Stimulated activated naive CD8-positive, alpha-beta T cell treated with anti-CD3 and anti-CD28 coated beads, Interleukin-15, amount 100 ng/mL, for 72 hours (primary cell): ENCODE measurements around the gene TARS2.

Experiments
- ATAC-seq: fragments of 150-1000 bp; cut with Tn5 transposase; 2 replicates; pipeline ENCODE4 v1.10.0; 2021; ENCODE audit warnings: mild to moderate bottlenecking, moderate library complexity
- DNase-seq, 2 donors: peaks; one replicate each; pipeline ENCODE4 v3.0.0; 2021 to 2022
- H3K27ac Mint-ChIP-seq, 2 donors: one replicate each; pipeline ENCODE4 v1.8.0; 2022; ENCODE audit warnings: mild to moderate bottlenecking in 2 of 2, mixed read lengths in 2 of 2, moderate library complexity in 2 of 2
- H3K27me3 Mint-ChIP-seq: one replicate; pipeline ENCODE4 v1.8.0; 2022; ENCODE audit warnings: mixed read lengths
- H3K4me1 Mint-ChIP-seq: one replicate; pipeline ENCODE4 v1.8.0; 2022; ENCODE audit warnings: mild to moderate bottlenecking, mixed read lengths
- H3K4me3 Mint-ChIP-seq, 2 donors: one replicate each; pipeline ENCODE4 v1.8.0; 2022; ENCODE audit warnings: mild to moderate bottlenecking in 2 of 2, mixed read lengths in 2 of 2, moderate library complexity in 1 of 2
- H3K9me3 Mint-ChIP-seq, 2 donors: one replicate each; pipeline ENCODE4 v1.8.0; 2022; ENCODE audit warnings: mixed read lengths in 2 of 2

Gene TARS2, protein sequence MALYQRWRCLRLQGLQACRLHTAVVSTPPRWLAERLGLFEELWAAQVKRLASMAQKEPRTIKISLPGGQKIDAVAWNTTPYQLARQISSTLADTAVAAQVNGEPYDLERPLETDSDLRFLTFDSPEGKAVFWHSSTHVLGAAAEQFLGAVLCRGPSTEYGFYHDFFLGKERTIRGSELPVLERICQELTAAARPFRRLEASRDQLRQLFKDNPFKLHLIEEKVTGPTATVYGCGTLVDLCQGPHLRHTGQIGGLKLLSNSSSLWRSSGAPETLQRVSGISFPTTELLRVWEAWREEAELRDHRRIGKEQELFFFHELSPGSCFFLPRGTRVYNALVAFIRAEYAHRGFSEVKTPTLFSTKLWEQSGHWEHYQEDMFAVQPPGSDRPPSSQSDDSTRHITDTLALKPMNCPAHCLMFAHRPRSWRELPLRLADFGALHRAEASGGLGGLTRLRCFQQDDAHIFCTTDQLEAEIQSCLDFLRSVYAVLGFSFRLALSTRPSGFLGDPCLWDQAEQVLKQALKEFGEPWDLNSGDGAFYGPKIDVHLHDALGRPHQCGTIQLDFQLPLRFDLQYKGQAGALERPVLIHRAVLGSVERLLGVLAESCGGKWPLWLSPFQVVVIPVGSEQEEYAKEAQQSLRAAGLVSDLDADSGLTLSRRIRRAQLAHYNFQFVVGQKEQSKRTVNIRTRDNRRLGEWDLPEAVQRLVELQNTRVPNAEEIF

DNA sequence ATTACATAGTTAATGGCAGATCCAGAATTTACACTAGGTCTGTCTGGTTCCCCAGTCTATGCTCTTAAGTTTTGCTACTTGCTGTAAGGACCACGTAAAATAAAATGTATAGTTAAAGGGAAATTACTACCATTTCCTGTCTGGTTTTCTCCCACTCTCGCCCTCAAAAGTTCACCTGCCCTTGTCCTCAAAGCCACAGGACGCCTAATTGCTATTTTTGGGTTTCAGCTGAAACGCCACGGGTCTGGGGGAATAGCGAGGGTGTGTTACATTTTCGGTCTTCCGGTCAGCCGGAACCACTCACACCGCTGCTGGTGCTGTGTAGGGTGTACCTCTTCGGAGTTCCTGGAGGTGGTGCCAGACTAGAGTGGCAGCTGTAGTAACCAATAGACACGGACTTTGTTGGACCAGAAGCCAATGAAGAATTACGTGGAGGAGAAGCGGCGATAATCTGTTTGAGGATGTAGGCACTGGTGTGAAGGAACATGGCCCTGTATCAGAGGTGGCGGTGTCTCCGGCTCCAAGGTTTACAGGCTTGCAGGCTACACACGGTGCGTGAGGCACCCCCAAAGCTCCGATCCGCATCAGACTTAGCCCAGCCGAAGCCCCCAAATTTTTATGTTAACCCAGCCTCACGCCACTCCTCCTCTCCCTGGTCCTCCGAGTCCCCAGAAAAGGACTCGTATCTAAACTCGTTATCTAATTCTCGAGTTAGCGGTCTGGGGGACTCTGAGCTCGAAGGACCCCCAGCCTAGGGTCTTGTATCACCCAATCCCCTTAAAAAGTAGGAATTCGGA lies at the start of gene TARS2:
Gene TARS2 (plus strand): TSS at position 454 of the 797 bp plus-strand sequence. CDS start 32 bp downstream, at position 486.
- peak; percentile 100 for ATAC-seq
- H3K4me3 Mint-ChIP-seq: peak within 1 kb of the TSS; percentile 92 to 98
- no peaks in the 10 kb centered on the region for H3K9me3 Mint-ChIP-seq
- peaks cover 28% of the 10 kb centered on the region for H3K4me1 Mint-ChIP-seq
- DNase-seq: peak; percentile 96 to 98
- H3K27me3 Mint-ChIP-seq: no peaks in the 10 kb centered on the region
- peak within 1 kb of the TSS; percentile 95 to 99 for H3K27ac Mint-ChIP-seq

DNA sequence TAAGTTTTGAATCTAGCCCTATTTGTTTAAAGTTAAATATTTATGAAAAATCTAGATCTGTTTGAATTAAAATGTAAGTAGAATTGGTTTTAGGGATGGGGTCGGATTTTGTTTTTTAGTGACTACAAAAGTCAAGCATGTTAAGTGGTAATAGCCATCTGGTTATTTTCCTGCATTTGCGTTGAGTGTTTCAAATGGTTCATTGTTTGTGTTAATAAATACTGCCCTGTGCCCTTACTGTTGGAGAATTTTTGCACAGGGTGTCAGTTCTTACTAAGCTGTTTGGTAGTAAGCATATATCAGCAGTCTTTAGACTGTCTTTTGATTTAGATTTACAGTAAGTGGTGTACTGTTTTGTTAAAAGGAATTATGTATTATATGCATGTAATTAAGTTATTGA lies 46.1 kb upstream of the TARS2 start:
- Mint-ChIP-seq H3K27me3 (no peaks in the 10 kb centered on the region), H3K9me3 (no peaks in the 10 kb centered on the region), H3K27ac (no peak overlapping the region), H3K4me1 (peaks cover 16% of the 10 kb centered on the region), H3K4me3 (no peak overlapping the region)
- DNase-seq (no peak), ATAC-seq (no peak)

DNA sequence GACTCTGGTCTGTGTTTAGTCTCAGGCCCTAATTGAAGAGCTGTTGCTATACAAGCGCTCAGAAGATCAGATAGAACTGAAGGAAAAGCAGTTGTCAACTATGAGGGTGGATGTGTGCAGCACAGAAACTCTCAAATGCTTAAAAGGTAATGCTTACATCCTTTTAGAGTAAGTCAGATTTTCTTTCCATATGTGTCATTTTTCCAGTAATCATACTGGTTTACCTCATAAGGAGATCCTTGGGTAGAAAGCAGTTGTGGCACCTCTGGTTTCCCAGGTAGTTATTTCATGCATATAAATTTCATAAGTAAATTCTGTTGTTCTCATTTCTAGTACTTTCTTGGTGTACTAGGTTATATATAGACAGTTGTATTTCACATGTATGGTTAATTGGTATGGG lies 43.0 kb upstream of the TARS2 start:
- H3K27me3 Mint-ChIP-seq: no peaks in the 10 kb centered on the region
- peak overlapping the region in 1 of 2 donors; percentile 89 for H3K27ac Mint-ChIP-seq
- ATAC-seq: peak; percentile 74
- no peaks in the 10 kb centered on the region for H3K9me3 Mint-ChIP-seq
- H3K4me1 Mint-ChIP-seq: peaks cover 16% of the 10 kb centered on the region
- H3K4me3 Mint-ChIP-seq: peak overlapping the region in 1 of 2 donors; percentile 7
- no peak for DNase-seq

DNA sequence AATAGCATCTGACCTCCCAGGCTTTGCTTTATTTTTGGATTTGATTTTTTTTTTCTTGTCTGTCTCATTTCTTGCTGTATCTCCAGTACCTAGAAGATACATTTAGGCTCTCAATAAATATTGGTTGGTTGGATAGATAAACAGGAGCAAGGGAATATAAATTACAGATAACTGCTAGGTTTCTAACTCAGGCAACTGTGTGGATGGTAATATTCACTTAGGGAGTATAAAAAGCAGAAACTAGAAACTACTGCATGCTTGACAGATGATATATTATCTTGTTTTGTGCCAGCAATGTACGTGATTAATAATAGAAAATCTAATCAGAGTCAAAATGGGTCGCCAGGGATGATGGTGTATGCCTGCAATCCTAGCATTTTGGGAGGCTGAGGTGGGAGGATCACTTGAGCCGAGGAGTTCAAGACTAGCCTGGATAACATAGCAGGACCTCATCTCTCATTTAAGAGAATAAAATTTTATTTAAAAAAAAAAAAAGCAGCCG lies 31.0 kb upstream of the TARS2 start:
- Mint-ChIP-seq H3K27me3 (no peaks in the 10 kb centered on the region), H3K9me3 (no peaks in the 10 kb centered on the region), H3K4me1 (no peaks in the 10 kb centered on the region), H3K27ac (peak overlapping the region in 1 of 2 donors; percentile 59), H3K4me3 (no peak overlapping the region)
- ATAC-seq (no peak), DNase-seq (no peak)

DNA sequence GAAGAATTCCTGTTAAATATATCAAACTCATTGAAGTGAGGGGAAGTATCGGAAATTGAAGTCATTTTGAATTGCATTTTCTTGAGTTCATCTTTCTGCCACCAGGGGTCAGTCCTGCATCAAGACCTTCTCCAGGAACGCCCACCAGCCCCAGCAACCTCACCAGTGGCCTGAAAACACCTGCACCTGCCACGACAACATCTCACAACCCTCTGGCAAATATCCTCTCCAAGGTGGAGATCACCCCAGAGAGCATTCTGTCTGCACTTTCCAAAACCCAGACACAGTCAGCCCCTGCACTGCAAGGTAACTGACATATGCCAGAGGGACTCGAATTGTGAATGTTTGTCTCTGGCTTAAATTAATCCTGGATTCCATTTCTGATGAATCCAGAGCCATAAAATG lies 22.8 kb upstream of the TARS2 start:
- peaks cover 6% of the 10 kb centered on the region for H3K4me1 Mint-ChIP-seq
- DNase-seq (peak; percentile 59 to 61), ATAC-seq (peak; percentile 64)
- no peak overlapping the region for H3K4me3 Mint-ChIP-seq
- H3K9me3 Mint-ChIP-seq: no peaks in the 10 kb centered on the region
- H3K27ac Mint-ChIP-seq: no peak overlapping the region
- H3K27me3 Mint-ChIP-seq: no peaks in the 10 kb centered on the region

DNA sequence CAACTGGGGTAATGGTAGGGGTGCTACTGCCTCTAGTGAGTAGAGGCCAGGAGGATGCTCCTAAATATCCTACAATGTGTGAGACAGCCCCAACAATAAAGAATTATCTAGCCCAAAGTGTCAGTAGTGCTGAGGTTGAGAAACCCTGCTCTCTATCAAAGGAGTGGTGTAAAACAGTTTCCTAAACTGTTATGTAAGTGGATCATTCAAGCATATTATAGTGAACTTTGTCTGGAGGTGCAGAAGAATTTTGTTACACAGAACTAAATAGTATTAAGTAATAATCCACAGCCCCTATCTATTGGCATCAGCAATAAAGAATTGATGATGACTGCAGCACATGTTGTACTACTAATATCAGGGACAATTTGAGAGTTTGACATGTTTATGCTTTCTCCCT lies 20.3 kb upstream of the TARS2 start:
- no peak overlapping the region for H3K27ac Mint-ChIP-seq
- DNase-seq (no peak), ATAC-seq (no peak)
- no peak overlapping the region for H3K4me3 Mint-ChIP-seq
- H3K9me3 Mint-ChIP-seq: no peaks in the 10 kb centered on the region
- H3K4me1 Mint-ChIP-seq: peaks cover 6% of the 10 kb centered on the region
- H3K27me3 Mint-ChIP-seq: no peaks in the 10 kb centered on the region

DNA sequence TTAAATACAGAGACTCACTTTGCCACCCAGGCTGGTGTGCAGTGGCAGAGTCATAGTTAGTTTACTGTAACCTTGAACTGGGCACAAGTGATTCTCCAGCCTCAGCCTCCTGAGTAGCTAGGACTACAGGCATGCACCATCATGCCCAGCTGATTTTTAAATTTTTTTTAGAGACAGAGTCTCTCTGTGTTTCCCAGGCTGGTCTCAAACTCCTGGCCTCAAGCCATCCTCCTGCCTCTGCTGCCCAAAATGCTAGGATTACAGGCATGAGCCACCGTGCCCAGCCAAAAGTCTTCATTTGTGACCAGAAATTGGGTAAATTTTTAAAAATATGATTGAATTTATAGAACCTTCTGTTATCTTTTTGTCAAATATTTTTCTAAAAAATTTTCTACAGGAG lies 17.9 kb upstream of the TARS2 start:
- Mint-ChIP-seq H3K27me3 (no peaks in the 10 kb centered on the region), H3K27ac (no peak overlapping the region), H3K4me1 (peaks cover 3% of the 10 kb centered on the region), H3K9me3 (no peaks in the 10 kb centered on the region), H3K4me3 (no peak overlapping the region)
- no peak for DNase-seq
- no peak for ATAC-seq

DNA sequence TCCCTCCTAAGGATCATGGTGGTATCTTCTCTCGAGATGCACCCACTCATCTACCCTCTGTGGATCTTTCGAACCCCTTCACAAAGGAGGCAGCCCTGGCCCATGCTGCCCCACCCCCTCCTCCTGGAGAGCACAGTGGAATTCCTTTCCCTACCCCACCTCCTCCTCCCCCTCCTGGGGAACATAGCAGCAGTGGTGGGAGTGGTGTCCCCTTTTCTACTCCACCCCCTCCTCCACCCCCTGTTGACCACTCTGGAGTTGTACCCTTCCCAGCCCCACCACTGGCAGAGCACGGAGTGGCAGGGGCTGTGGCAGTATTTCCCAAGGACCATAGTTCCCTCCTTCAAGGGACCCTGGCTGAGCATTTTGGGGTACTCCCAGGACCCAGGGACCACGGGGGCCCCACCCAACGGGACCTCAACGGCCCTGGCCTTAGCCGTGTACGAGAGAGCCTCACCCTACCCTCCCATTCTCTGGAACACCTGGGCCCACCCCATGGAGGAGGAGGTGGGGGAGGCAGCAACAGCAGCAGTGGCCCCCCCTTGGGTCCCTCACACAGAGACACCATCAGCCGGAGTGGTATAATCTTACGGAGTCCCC lies 14.5 kb upstream of the TARS2 start:
- Mint-ChIP-seq H3K4me3 (no peak overlapping the region), H3K27me3 (no peaks in the 10 kb centered on the region), H3K9me3 (no peaks in the 10 kb centered on the region), H3K4me1 (peaks cover 10% of the 10 kb centered on the region), H3K27ac (peak overlapping the region in 1 of 2 donors; percentile 86)
- ATAC-seq (peak; percentile 42), DNase-seq (no peak)

DNA sequence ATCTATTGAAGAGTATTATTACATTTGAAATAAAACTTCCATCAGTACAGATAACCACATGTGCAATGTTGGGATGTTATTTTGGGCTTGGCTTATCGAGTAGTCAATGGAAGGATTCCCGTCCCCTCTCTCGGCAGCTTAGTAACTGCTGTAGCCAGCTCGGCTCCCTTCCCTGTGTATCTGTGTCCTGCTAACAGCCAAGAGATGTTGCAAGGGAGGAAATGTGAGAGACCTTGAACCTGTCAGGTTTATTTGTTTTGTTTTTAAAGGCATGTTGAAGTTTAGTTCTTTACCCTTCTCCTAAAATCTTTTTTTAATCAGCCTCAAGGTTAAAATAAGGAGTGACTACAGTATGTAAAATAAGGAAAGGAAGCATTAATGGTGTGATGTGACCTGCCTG lies 13.6 kb upstream of the TARS2 start:
- Mint-ChIP-seq H3K4me1 (peaks cover 10% of the 10 kb centered on the region), H3K4me3 (no peak overlapping the region), H3K27ac (no peak overlapping the region), H3K27me3 (no peaks in the 10 kb centered on the region), H3K9me3 (no peaks in the 10 kb centered on the region)
- no peak for DNase-seq
- ATAC-seq: no peak

DNA sequence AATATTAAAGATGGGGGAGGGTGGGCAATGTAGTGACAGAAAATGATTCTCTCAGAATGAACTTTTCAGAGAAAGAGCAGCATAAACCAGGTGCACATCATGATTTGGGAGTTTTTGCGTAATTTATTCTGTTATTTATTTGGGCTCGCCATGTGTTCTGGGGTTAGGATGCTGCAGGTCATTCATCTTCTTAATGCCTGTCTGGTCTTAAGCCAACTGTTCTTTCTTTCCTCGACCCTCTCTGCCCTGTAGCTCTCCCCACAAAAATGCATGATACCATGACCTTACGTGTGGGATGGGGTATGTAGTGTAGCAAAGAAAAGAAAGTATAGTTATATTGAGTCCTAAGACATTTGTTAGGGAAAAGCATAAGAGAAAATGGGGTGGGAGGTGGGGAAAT lies 12.3 kb upstream of the TARS2 start:
- no peak overlapping the region for H3K4me3 Mint-ChIP-seq
- H3K4me1 Mint-ChIP-seq: peaks cover 10% of the 10 kb centered on the region
- no peak overlapping the region for H3K27ac Mint-ChIP-seq
- ATAC-seq (no peak), DNase-seq (no peak)
- no peaks in the 10 kb centered on the region for H3K9me3 Mint-ChIP-seq
- no peaks in the 10 kb centered on the region for H3K27me3 Mint-ChIP-seq

DNA sequence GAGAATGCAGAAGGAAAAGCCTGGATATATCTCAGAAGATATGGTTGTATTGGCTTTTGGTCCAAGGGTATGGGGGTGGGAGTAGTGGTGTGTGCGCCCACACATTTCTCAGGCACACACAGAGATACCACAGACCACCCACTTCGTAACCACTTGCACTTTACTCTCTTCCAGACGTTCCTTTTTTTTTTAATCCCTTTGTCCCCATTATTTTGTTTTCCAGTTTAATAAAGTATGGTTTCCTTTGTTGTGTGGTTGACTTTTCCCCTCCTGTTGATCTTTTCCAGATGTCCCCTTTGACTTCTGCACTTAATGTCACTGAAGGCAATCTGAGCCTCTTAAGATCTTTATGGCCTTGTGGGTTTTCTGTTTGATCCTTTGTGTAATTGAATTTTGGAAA lies 10.5 kb upstream of the TARS2 start:
- Mint-ChIP-seq H3K27me3 (no peaks in the 10 kb centered on the region), H3K4me1 (peaks cover 10% of the 10 kb centered on the region), H3K27ac (no peak overlapping the region), H3K9me3 (no peaks in the 10 kb centered on the region), H3K4me3 (no peak overlapping the region)
- no peak for ATAC-seq
- no peak for DNase-seq

DNA sequence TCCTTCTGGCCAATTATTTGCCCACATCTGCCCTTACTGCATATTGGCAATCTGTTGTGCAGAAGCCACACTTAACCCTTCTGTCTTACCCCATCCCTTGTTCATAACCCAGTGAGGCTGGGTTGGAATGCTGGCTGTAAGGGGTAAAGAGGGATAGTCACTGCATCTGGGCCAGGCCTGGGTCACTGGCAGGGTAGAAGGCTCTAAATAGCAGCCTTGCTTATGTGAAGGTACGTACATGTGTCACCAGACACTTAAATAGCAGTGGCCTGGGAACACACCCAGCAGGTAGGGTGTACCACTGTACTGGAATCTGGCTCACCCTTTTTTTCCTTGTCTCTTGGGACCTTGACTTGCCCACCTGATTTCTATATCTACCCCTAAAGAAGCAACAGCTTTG lies 9.9 kb upstream of the TARS2 start:
- ATAC-seq: no peak
- Mint-ChIP-seq H3K9me3 (no peaks in the 10 kb centered on the region), H3K4me3 (no peak overlapping the region), H3K27me3 (no peaks in the 10 kb centered on the region), H3K4me1 (peaks cover 10% of the 10 kb centered on the region), H3K27ac (no peak overlapping the region)
- DNase-seq: no peak

DNA sequence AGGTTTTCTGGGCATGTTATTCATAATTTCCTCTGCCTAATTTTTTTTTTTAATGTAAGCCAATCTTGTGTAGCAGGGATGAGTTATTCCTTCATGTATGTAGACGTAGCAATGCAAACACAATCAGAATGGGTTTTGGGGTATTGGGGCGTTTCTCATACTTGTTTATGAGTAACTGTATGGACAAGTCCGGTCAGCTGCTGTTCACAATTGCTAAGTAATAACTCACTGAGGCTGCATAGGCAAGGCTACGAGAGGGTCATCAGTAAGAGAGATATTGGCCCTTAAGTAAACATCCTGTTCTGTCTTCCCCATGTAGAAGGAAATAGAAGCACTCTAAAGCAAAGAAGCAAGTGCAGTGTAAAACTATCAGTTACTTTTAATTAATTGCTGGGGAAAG lies 9.5 kb upstream of the TARS2 start:
- Mint-ChIP-seq H3K27me3 (no peaks in the 10 kb centered on the region), H3K9me3 (no peaks in the 10 kb centered on the region), H3K4me1 (peaks cover 10% of the 10 kb centered on the region), H3K27ac (no peak overlapping the region), H3K4me3 (no peak overlapping the region)
- DNase-seq (no peak), ATAC-seq (no peak)

DNA sequence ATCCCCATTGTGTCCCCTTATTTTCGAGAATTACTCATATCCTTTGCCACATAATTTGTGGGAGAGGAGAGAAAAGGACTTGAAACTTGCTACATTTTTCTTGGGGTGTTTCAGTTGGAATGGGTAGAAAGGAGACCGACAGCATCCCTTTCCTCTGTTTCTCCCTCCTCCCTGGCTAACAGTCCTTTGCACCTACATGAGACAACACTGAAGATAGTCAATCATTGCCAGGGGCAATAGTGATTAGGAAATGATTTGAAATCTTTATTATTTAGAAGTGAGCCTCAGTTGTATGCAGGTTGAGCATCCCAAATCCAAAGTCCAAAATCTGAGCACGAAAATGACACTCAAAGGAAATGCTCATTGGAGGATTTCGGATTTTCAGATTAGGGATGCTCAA lies 7.8 kb upstream of the TARS2 start:
- peak overlapping the region in 1 of 2 donors; percentile 42 for H3K27ac Mint-ChIP-seq
- no peaks in the 10 kb centered on the region for H3K9me3 Mint-ChIP-seq
- H3K4me3 Mint-ChIP-seq: no peak overlapping the region
- DNase-seq (no peak), ATAC-seq (no peak)
- peaks cover 10% of the 10 kb centered on the region for H3K4me1 Mint-ChIP-seq
- H3K27me3 Mint-ChIP-seq: no peaks in the 10 kb centered on the region

DNA sequence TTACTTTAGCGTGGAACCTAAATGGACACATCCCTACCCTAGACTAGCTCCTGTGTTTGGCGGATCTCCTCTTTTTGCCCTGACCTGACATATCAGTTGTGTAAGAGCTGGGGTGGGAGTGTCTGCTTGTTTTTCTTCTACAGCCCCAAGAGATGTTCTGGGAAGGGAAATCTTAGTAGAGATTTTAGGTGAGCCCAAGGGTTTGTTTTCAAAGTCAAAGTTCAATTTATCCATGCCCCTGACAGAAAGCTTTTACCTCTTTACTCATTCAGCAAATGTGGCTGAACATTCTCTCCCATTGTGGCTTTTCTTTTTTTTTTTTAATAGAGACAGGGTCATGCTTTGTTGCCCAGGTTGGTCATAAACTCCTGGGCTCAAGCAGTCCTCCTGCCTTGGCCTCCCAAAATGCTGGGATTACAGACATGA lies 7.3 kb upstream of the TARS2 start:
- Mint-ChIP-seq H3K9me3 (no peaks in the 10 kb centered on the region), H3K27me3 (no peaks in the 10 kb centered on the region), H3K4me1 (peaks cover 13% of the 10 kb centered on the region), H3K4me3 (no peak overlapping the region), H3K27ac (no peak overlapping the region)
- no peak for DNase-seq
- ATAC-seq: no peak
